ENCODE data around the gene CXCR1.

Gene CXCR1

DNA sequence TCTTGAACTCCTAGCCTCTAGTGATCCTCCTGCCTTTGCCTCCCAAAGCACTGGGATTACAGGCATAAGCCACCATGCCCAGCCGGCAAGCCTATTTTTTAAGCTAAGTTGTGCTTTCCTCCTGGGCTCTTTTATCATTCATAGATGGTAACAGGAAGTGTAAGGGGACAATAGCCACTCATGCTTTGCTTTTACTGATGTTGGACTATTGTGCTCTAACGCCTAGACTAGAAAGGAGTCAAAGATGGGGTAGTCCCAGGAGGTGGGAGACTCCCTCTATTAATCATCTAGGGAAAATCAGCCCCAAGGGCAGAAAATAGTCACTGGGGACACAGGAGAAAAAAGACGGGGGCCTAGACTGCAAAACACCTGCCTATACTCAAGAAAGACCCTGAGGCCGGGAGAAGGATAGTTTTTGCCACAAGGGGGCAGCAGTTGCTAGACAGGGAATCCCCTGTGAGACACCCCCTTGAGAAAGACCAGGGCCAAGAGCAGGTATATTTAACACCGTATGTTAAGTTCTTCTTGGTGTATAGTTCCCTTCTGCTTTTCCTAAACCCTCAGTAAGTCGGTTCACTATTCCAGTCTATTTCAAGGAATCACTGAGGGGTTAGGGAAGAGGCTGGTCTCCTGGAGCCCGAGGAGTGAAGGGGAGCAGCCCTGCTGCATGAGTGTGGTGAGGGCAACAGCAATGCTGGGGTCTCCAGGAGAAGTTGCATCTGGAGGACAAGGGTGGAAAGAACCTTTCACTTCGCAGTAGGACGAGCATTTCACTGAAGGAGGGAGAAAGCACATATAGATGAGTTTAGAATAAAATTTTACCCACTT is 2.1 kb upstream of the CXCR1 start:
- peaks cover 0 to 4% of the 10 kb centered on the region in 2 donors for H3K4me1 ChIP-seq (ENCODE audit: control insufficient read depth in 1 of 2, insufficient read depth in 2 of 2, low read length in 2 of 2)
- H3K27me3 ChIP-seq (ENCODE audit: control insufficient read depth in 1 of 2, insufficient read depth in 2 of 2, low read length in 2 of 2), result no peaks in the 10 kb centered on the region
- H3K27ac ChIP-seq (ENCODE audit: low read depth, low read length), result no peak overlapping the region
- no peak overlapping the region for H3K9ac ChIP-seq (ENCODE audit: low read depth in 1 of 2, low read length in 2 of 2)
- H3K9me3 ChIP-seq (ENCODE audit: control insufficient read depth in 1 of 2, low read length in 2 of 2), result no peaks in the 10 kb centered on the region
- H3K4me3 ChIP-seq (ENCODE audit: low read depth in 1 of 2, low read length in 2 of 2), result no peak overlapping the region
- no peaks in the 10 kb centered on the region for H3K36me3 ChIP-seq (ENCODE audit: control insufficient read depth in 1 of 2, insufficient read depth in 2 of 2, low read length in 2 of 2)

DNA sequence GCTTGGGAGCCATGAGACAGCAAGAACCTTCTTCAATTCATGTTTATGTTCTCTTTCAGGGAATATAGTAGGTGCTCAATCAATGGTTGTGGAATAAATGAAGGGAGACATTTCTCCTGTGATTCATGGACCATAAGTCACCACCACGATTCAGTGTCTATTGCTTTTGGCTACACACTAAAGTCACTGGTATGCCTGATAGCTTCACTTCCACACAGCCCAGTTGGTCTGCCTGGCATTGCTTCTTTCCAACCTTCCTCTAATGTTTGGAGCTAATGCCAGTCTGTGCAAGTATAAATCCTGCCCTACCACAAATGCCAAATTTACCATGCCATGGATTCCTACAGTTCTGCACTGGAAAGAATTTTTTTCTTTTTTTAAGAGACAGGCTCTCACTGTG is 1.3 kb upstream of the CXCR1 start:
- Histone ChIP-seq H3K4me3 (ENCODE audit: low read depth in 1 of 2, low read length in 2 of 2) (no peak overlapping the region), H3K27ac (ENCODE audit: low read depth, low read length) (no peak overlapping the region), H3K27me3 (ENCODE audit: control insufficient read depth in 1 of 2, insufficient read depth in 2 of 2, low read length in 2 of 2) (no peaks in the 10 kb centered on the region), H3K9ac (ENCODE audit: low read depth in 1 of 2, low read length in 2 of 2) (no peak overlapping the region), H3K9me3 (ENCODE audit: control insufficient read depth in 1 of 2, low read length in 2 of 2) (no peaks in the 10 kb centered on the region), H3K4me1 (ENCODE audit: control insufficient read depth in 1 of 2, insufficient read depth in 2 of 2, low read length in 2 of 2) (peaks cover 0 to 4% of the 10 kb centered on the region in 2 donors), H3K36me3 (ENCODE audit: control insufficient read depth in 1 of 2, insufficient read depth in 2 of 2, low read length in 2 of 2) (no peaks in the 10 kb centered on the region)

DNA sequence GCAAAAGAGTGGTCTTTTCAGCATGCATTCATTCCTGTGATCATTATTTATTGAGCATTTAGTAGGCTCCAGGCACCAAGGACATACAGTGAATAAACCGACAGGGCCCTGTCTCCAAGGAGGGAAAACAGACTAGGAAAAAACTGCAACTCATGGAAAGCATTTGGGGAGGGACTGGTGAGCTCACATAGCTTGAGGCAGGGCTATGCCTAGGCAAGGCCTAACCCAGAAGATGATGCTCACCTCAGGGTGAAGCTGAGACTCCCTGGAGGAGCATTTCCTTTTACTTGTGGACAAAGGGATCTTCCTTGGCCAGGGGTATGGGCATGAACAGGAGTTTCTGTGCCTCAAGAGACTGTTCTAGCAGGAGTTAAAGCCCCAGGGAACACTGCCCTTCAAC is 3.9 kb downstream of the CXCR1 start:
- Histone ChIP-seq H3K36me3 (ENCODE audit: control insufficient read depth in 1 of 2, insufficient read depth in 2 of 2, low read length in 2 of 2) (no peaks in the 10 kb centered on the region), H3K9ac (ENCODE audit: low read depth in 1 of 2, low read length in 2 of 2) (no peak overlapping the region), H3K27me3 (ENCODE audit: control insufficient read depth in 1 of 2, insufficient read depth in 2 of 2, low read length in 2 of 2) (peaks cover 0 to 6% of the 10 kb centered on the region in 2 donors), H3K4me3 (ENCODE audit: low read depth in 1 of 2, low read length in 2 of 2) (no peak overlapping the region), H3K27ac (ENCODE audit: low read depth, low read length) (no peak overlapping the region), H3K9me3 (ENCODE audit: control insufficient read depth in 1 of 2, low read length in 2 of 2) (no peaks in the 10 kb centered on the region), H3K4me1 (ENCODE audit: control insufficient read depth in 1 of 2, insufficient read depth in 2 of 2, low read length in 2 of 2) (no peaks in the 10 kb centered on the region)

- no peak overlapping the region for H3K27ac ChIP-seq (ENCODE audit: low read depth, low read length)
- H3K9ac ChIP-seq (ENCODE audit: low read depth in 1 of 2, low read length in 2 of 2), result no peak overlapping the region
- no peaks in the 10 kb centered on the region for H3K36me3 ChIP-seq (ENCODE audit: control insufficient read depth in 1 of 2, insufficient read depth in 2 of 2, low read length in 2 of 2)
- H3K9me3 ChIP-seq (ENCODE audit: control insufficient read depth in 1 of 2, low read length in 2 of 2), result no peaks in the 10 kb centered on the region
- no peaks in the 10 kb centered on the region for H3K4me1 ChIP-seq (ENCODE audit: control insufficient read depth in 1 of 2, insufficient read depth in 2 of 2, low read length in 2 of 2)
- H3K4me3 ChIP-seq (ENCODE audit: low read depth in 1 of 2, low read length in 2 of 2), result no peak overlapping the region
- peaks cover 0 to 6% of the 10 kb centered on the region in 2 donors for H3K27me3 ChIP-seq (ENCODE audit: control insufficient read depth in 1 of 2, insufficient read depth in 2 of 2, low read length in 2 of 2)
These were observed 5.1 kb downstream of the CXCR1 start for GRCh38 chr2:218161644-218162043.

DNA sequence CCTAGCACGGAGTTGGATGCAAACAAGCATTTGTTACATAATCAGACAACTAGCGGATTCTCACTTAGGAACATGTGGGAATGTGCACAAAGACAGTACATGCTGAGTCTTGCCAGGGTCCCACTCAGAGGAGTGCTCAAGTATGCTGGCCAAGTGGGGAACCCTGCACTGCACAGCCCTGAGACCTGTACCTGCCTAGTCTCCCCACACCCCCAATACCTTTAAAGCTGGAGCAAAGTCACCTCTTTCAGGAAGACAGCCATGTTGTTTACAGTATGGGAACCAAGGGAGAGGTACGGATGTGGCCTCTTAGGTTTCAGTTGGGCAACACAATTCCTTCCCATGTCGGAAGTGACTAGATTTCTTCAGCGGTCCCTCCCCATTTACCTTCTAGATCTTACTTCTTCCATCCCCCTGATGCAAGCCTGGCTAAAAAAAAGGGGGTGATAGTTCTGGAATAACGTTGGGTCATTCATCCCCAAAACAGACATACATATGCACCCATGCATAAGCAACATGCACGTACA is 10.7 kb downstream of the CXCR1 start:
- Histone ChIP-seq H3K36me3 (ENCODE audit: control insufficient read depth in 1 of 2, insufficient read depth in 2 of 2, low read length in 2 of 2) (no peaks in the 10 kb centered on the region), H3K27ac (ENCODE audit: low read depth, low read length) (no peak overlapping the region), H3K4me1 (ENCODE audit: control insufficient read depth in 1 of 2, insufficient read depth in 2 of 2, low read length in 2 of 2) (no peaks in the 10 kb centered on the region), H3K4me3 (ENCODE audit: low read depth in 1 of 2, low read length in 2 of 2) (no peak overlapping the region), H3K27me3 (ENCODE audit: control insufficient read depth in 1 of 2, insufficient read depth in 2 of 2, low read length in 2 of 2) (peaks cover 0 to 6% of the 10 kb centered on the region in 2 donors), H3K9ac (ENCODE audit: low read depth in 1 of 2, low read length in 2 of 2) (no peak overlapping the region), H3K9me3 (ENCODE audit: control insufficient read depth in 1 of 2, low read length in 2 of 2) (no peaks in the 10 kb centered on the region)

DNA sequence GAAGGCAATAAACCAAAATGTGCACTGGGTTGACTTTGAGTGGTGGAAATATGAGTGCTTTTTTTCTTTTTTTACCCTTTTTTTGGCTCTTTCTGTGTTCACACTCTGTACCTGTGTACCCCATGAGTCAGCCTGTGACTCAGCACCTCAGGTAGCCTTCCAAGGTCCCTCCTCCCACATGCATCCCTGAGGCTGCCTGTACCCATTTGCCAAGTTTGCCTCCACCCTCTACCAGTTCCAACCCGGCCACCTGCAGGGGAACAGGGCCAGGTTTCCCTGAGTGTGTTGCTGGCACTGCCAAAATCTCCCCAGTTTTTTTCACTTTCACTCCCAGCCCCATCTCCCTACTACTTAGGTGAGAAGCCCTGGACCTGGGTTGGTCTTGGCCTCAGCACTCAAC is 14.0 kb downstream of the CXCR1 start:
- Histone ChIP-seq H3K36me3 (ENCODE audit: control insufficient read depth in 1 of 2, insufficient read depth in 2 of 2, low read length in 2 of 2) (no peaks in the 10 kb centered on the region), H3K4me1 (ENCODE audit: control insufficient read depth in 1 of 2, insufficient read depth in 2 of 2, low read length in 2 of 2) (no peaks in the 10 kb centered on the region), H3K4me3 (ENCODE audit: low read depth in 1 of 2, low read length in 2 of 2) (no peak overlapping the region), H3K9me3 (ENCODE audit: control insufficient read depth in 1 of 2, low read length in 2 of 2) (no peaks in the 10 kb centered on the region), H3K27me3 (ENCODE audit: control insufficient read depth in 1 of 2, insufficient read depth in 2 of 2, low read length in 2 of 2) (no peaks in the 10 kb centered on the region), H3K27ac (ENCODE audit: low read depth, low read length) (no peak overlapping the region), H3K9ac (ENCODE audit: low read depth in 1 of 2, low read length in 2 of 2) (no peak overlapping the region)

GRCh38 chr2:218152172-218152571 is 14.6 kb downstream of the CXCR1 start:
- H3K9me3 ChIP-seq (ENCODE audit: control insufficient read depth in 1 of 2, low read length in 2 of 2), result no peaks in the 10 kb centered on the region
- H3K27ac ChIP-seq (ENCODE audit: low read depth, low read length), result no peak overlapping the region
- no peak overlapping the region for H3K4me3 ChIP-seq (ENCODE audit: low read depth in 1 of 2, low read length in 2 of 2)
- no peaks in the 10 kb centered on the region for H3K4me1 ChIP-seq (ENCODE audit: control insufficient read depth in 1 of 2, insufficient read depth in 2 of 2, low read length in 2 of 2)
- H3K36me3 ChIP-seq (ENCODE audit: control insufficient read depth in 1 of 2, insufficient read depth in 2 of 2, low read length in 2 of 2), result no peaks in the 10 kb centered on the region
- H3K27me3 ChIP-seq (ENCODE audit: control insufficient read depth in 1 of 2, insufficient read depth in 2 of 2, low read length in 2 of 2), result no peaks in the 10 kb centered on the region
- H3K9ac ChIP-seq (ENCODE audit: low read depth in 1 of 2, low read length in 2 of 2), result no peak overlapping the region

- H3K4me3 ChIP-seq (ENCODE audit: low read depth in 1 of 2, low read length in 2 of 2), result no peak overlapping the region
- no peak overlapping the region for H3K9ac ChIP-seq (ENCODE audit: low read depth in 1 of 2, low read length in 2 of 2)
- no peak overlapping the region for H3K27ac ChIP-seq (ENCODE audit: low read depth, low read length)
- no peaks in the 10 kb centered on the region for H3K9me3 ChIP-seq (ENCODE audit: control insufficient read depth in 1 of 2, low read length in 2 of 2)
- no peaks in the 10 kb centered on the region for H3K4me1 ChIP-seq (ENCODE audit: control insufficient read depth in 1 of 2, insufficient read depth in 2 of 2, low read length in 2 of 2)
- no peaks in the 10 kb centered on the region for H3K36me3 ChIP-seq (ENCODE audit: control insufficient read depth in 1 of 2, insufficient read depth in 2 of 2, low read length in 2 of 2)
- H3K27me3 ChIP-seq (ENCODE audit: control insufficient read depth in 1 of 2, insufficient read depth in 2 of 2, low read length in 2 of 2), result no peaks in the 10 kb centered on the region
These were observed 16.8 kb downstream of the CXCR1 start for GRCh38 chr2:218149848-218150440.

DNA sequence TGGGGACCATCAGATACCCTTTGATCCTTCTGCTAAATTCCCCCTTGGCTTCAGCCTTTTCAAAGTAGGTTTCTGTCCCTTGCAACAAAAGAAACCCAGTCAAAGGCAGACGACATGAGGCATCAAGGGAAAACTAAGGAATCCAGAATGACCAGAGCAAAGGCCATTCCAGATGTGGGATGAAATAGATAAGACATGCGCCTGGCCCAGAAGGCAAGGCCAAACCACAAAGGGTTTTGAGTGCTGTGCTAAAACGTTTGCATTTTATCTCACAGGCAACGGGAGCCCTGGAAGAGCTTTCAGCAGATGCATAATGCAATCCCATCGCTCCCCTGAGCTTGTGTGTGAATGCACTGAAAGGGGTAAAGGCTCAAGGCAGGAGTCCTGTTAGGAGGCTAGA is 17.7 kb downstream of the CXCR1 start:
- Histone ChIP-seq H3K36me3 (ENCODE audit: control insufficient read depth in 1 of 2, insufficient read depth in 2 of 2, low read length in 2 of 2) (no peaks in the 10 kb centered on the region), H3K4me3 (ENCODE audit: low read depth in 1 of 2, low read length in 2 of 2) (no peak overlapping the region), H3K27ac (ENCODE audit: low read depth, low read length) (no peak overlapping the region), H3K9ac (ENCODE audit: low read depth in 1 of 2, low read length in 2 of 2) (no peak overlapping the region), H3K4me1 (ENCODE audit: control insufficient read depth in 1 of 2, insufficient read depth in 2 of 2, low read length in 2 of 2) (no peaks in the 10 kb centered on the region), H3K27me3 (ENCODE audit: control insufficient read depth in 1 of 2, insufficient read depth in 2 of 2, low read length in 2 of 2) (no peaks in the 10 kb centered on the region), H3K9me3 (ENCODE audit: control insufficient read depth in 1 of 2, low read length in 2 of 2) (no peaks in the 10 kb centered on the region)

GRCh38 chr2:218146056-218146455 is 20.7 kb downstream of the CXCR1 start:
- no peak overlapping the region for H3K4me3 ChIP-seq (ENCODE audit: low read depth in 1 of 2, low read length in 2 of 2)
- no peak overlapping the region for H3K9ac ChIP-seq (ENCODE audit: low read depth in 1 of 2, low read length in 2 of 2)
- no peaks in the 10 kb centered on the region for H3K9me3 ChIP-seq (ENCODE audit: control insufficient read depth in 1 of 2, low read length in 2 of 2)
- H3K27me3 ChIP-seq (ENCODE audit: control insufficient read depth in 1 of 2, insufficient read depth in 2 of 2, low read length in 2 of 2), result no peaks in the 10 kb centered on the region
- H3K36me3 ChIP-seq (ENCODE audit: control insufficient read depth in 1 of 2, insufficient read depth in 2 of 2, low read length in 2 of 2), result no peaks in the 10 kb centered on the region
- H3K27ac ChIP-seq (ENCODE audit: low read depth, low read length), result no peak overlapping the region
- H3K4me1 ChIP-seq (ENCODE audit: control insufficient read depth in 1 of 2, insufficient read depth in 2 of 2, low read length in 2 of 2), result no peaks in the 10 kb centered on the region

Data from duodenal mucosa (tissue), 2 donors.